Loucy (cell line): ENCODE data around the gene TRAPPC5.

Source experiments
- H2AFZ ChIP-seq: fragments of 200-600 bp; sonication (generic); 2 replicates; pipeline ENCODE4 v1.6.0; 2016; ENCODE audit warnings: antibody characterized with exemption, mild to moderate bottlenecking, low read length, moderate library complexity
- H3F3A ChIP-seq: fragments of 200-600 bp; 2 replicates; pipeline ENCODE4 v1.6.0; 2016; ENCODE audit warnings: antibody characterized with exemption, low read depth, mild to moderate bottlenecking
- H3K27me3 ChIP-seq: fragments of 200-600 bp; sonication (generic); 2 replicates; pipeline ENCODE4 v1.6.1; 2014; ENCODE audit warnings: low read length, mild to moderate bottlenecking; ENCODE audit not compliant: insufficient read depth, poor library complexity, severe bottlenecking
- H3K36me3 ChIP-seq: fragments of 200-600 bp; sonication (generic); 2 replicates; pipeline ENCODE4 v1.6.1; 2016; ENCODE audit warnings: low read length; ENCODE audit not compliant: insufficient read depth
- H3K4me1 ChIP-seq: fragments of 200-600 bp; sonication (generic); 2 replicates; pipeline ENCODE4 v1.5.1; 2014; ENCODE audit warnings: low read length, mild to moderate bottlenecking; ENCODE audit not compliant: insufficient read depth, poor library complexity, severe bottlenecking
- H3K4me2 ChIP-seq: fragments of 200-600 bp; sonication (generic); 2 replicates; pipeline ENCODE4 v1.6.0; 2014; ENCODE audit warnings: antibody characterized with exemption, low read length, low read depth, mild to moderate bottlenecking; ENCODE audit not compliant: poor library complexity, severe bottlenecking
- H3K4me3 ChIP-seq: fragments of 200-600 bp; sonication (generic); 2 replicates; pipeline ENCODE4 v1.5.1; 2014; ENCODE audit warnings: low read length, mild to moderate bottlenecking, mixed read lengths; ENCODE audit not compliant: poor library complexity, severe bottlenecking
- H3K79me2 ChIP-seq: fragments of 200-600 bp; sonication (generic); 2 replicates; pipeline ENCODE4 v1.6.1; 2014; ENCODE audit warnings: low read length; ENCODE audit not compliant: insufficient read depth
- H3K9ac ChIP-seq: fragments of 200-600 bp; sonication (generic); 2 replicates; pipeline ENCODE4 v1.6.0; 2014; ENCODE audit warnings: mild to moderate bottlenecking, low read depth, low read length, moderate library complexity; ENCODE audit not compliant: poor library complexity, severe bottlenecking
- H3K9me2 ChIP-seq: fragments of 200-600 bp; sonication (generic); replicated peaks from 2 replicates; pipeline ENCODE4 v1.6.1; 2016; ENCODE audit warnings: low read depth, low read length, mixed read lengths
- H3K9me3 ChIP-seq: fragments of 200-600 bp; sonication (generic); 2 replicates; pipeline ENCODE4 v1.6.1; 2014; ENCODE audit warnings: mild to moderate bottlenecking, antibody characterized with exemption, low read length, low read depth; ENCODE audit not compliant: insufficient read depth
- H4K20me1 ChIP-seq: fragments of 200-600 bp; sonication (generic); 2 replicates; pipeline ENCODE4 v1.6.0; 2014; ENCODE audit warnings: antibody characterized with exemption, low read length, mild to moderate bottlenecking; ENCODE audit not compliant: insufficient read depth, poor library complexity, severe bottlenecking
- EZH2phosphoT487 ChIP-seq: fragments of 200-600 bp; IDR thresholded peaks from 2 replicates; pipeline ENCODE4 v1.6.1; 2018; ENCODE audit warnings: antibody characterized with exemption, mild to moderate bottlenecking, moderate library complexity, borderline replicate concordance
- TF ChIP-seq, protein P1 (sequence below): fragments of 200-600 bp; sonication (generic); conservative IDR thresholded peaks from 2 replicates; pipeline ENCODE4 v1.5.1; 2014; ENCODE audit warnings: mild to moderate bottlenecking, antibody characterized with exemption, low read length

TRAPPC5 gene

DNA sequence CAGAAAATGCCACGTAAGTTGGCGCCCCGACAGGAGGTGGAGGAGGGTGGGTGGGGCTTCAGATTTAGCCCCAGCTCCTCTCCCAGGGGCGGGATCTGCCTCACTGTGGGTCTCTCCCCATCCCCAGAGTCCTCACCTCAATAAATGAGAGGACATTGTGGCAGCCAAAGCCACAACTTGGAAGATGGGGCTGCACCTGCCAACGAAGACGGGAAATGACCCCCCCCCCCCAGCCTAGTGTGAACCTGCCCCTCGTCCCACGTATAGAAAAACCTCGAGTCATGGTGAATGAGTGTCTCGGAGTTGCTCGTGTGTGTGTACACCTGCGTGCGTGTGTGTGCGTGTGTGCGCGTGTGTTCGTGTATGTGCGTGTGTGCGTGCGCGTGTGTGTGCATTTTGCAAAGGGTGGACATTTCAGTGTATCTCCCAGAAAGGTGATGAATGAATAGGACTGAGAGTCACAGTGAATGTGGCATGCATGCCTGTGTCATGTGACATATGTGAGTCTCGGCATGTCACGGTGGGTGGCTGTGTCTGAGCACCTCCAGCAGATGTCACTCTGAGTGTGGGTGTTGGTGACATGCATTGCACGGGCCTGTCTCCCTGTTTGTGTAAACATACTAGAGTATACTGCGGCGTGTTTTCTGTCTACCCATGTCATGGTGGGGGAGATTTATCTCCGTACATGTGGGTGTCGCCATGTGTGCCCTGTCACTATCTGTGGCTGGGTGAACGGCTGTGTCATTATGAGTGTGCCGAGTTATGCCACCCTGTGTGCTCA, 1.5 kb upstream of the TRAPPC5 start:
- TF ChIP-seq EZH2phosphoT487: no peak
- TF ChIP-seq, protein P1, sequence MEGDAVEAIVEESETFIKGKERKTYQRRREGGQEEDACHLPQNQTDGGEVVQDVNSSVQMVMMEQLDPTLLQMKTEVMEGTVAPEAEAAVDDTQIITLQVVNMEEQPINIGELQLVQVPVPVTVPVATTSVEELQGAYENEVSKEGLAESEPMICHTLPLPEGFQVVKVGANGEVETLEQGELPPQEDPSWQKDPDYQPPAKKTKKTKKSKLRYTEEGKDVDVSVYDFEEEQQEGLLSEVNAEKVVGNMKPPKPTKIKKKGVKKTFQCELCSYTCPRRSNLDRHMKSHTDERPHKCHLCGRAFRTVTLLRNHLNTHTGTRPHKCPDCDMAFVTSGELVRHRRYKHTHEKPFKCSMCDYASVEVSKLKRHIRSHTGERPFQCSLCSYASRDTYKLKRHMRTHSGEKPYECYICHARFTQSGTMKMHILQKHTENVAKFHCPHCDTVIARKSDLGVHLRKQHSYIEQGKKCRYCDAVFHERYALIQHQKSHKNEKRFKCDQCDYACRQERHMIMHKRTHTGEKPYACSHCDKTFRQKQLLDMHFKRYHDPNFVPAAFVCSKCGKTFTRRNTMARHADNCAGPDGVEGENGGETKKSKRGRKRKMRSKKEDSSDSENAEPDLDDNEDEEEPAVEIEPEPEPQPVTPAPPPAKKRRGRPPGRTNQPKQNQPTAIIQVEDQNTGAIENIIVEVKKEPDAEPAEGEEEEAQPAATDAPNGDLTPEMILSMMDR: peak; percentile 61
- no peaks in the 10 kb centered on the region for H3K9me3 ChIP-seq
- no peak overlapping the region for H3K9ac ChIP-seq
- H3K36me3 ChIP-seq: no peaks in the 10 kb centered on the region; the same call in 1 of the 2 replicates
- peak overlapping the region; percentile 23 for H3K4me3 ChIP-seq
- H3K79me2 ChIP-seq: peaks cover 28% of the 10 kb centered on the region
- H3K9me2 ChIP-seq: no peaks in the 10 kb centered on the region
- H3K27me3 ChIP-seq: no peaks in the 10 kb centered on the region
- H3K4me2 ChIP-seq: peak overlapping the region; percentile 37
- no peak overlapping the region for H2AFZ ChIP-seq
- peaks cover 37% of the 10 kb centered on the region for H3K4me1 ChIP-seq
- no peaks in the 10 kb centered on the region for H3F3A ChIP-seq
- peaks cover 17% of the 10 kb centered on the region for H4K20me1 ChIP-seq

DNA sequence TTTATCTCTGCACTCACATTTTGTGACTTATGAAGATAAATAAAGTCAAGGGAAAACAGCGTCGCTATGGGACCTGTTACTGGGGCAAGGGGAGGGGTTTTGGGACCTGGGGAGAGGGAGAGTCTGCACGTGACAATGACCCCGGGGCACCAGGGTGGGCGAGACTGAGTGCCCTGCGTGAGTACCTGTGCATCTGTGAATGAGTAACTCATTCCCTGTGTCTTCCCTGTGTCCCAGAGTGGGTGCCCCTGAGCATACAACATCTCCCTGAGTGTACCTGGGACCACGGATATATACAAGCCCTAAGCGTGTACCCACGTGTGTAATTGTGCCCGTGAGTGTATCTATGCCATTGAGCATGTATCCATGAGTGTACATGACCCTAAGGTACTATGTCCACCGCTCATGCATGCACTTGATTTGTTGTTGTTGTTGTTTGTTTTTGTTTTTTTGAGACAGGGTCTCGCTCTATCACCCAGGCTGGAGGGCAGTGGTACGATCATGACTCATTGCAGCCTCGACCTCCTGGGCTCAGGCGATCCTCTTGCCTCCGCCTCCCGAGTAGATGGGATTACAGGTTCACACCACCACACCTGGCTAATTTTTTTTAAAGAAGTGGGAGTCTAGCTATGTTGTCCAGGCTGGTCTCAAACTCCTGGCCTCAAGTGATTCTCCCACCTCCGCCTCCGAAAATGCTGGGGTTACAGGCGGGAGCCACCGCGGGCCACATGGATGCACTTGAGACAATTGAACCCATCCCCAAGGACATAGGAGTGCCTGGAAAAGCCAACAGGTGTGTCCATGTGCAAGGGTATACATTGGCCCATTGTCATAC, 645 bp upstream of the TRAPPC5 start:
- Histone ChIP-seq H3K27me3 (no peaks in the 10 kb centered on the region), H3K9ac (peak overlapping the region; percentile 92), H3K9me2 (no peaks in the 10 kb centered on the region), H2AFZ (peak overlapping the region; percentile 76), H3K79me2 (peaks cover 28% of the 10 kb centered on the region), H3K9me3 (no peaks in the 10 kb centered on the region), H3K36me3 (no peaks in the 10 kb centered on the region; the same call in 1 of the 2 replicates), H3K4me2 (peak overlapping the region; percentile 56), H4K20me1 (peaks cover 17% of the 10 kb centered on the region), H3F3A (no peaks in the 10 kb centered on the region), H3K4me3 (peak overlapping the region; percentile 95), H3K4me1 (peaks cover 37% of the 10 kb centered on the region)
- no peak for TF ChIP-seq EZH2phosphoT487
- TF ChIP-seq, protein P1: no peak

DNA sequence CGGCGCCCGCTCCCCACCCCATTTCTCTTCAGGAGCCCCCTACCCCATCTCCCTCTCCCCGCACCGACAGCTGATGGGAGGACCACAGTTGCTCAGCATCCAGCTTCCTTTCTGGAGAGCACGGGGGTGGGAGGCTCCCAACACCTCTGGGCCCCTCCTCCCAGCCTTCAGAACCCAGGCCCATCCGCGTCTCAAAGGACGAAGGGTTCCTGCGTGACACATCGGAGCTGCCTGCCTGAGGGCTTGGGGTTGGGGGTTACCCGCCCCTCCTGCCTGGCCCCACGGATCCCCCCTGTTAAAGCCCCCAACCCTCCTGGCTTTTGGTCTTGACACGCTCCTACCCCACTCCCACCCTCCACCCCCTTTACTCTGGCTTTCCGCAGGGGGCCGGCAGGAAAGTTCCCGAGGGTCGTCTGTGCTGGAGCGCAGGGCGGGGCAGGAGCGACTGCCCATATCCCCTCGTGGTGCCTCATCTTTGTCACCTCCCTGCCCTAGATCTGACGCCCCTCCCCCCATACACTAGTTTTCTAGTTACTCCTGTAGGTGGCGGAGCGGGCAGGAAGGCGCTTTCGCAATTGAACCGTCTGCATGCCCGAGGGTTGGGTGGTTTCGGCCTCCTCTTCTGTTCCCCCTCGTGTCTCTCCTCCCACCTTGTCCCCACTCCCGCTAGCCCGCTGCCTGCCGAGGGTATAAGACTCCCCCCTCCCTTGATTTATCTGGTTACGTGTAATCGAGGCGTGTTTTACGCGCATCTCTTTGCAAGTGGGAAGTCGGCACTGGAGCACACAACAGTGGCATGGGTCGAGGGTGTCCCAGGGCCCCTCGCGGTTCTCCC, 924 bp downstream of the TRAPPC5 start:
- peak overlapping the region; percentile 92 for H3K9ac ChIP-seq
- H3K27me3 ChIP-seq: no peaks in the 10 kb centered on the region
- peaks cover 28% of the 10 kb centered on the region for H3K79me2 ChIP-seq
- H4K20me1 ChIP-seq: peaks cover 17% of the 10 kb centered on the region
- TF ChIP-seq, protein P1: peak; percentile 66
- TF ChIP-seq EZH2phosphoT487: no peak
- no peaks in the 10 kb centered on the region for H3F3A ChIP-seq
- H3K4me1 ChIP-seq: peaks cover 34% of the 10 kb centered on the region
- H3K4me2 ChIP-seq: peak overlapping the region; percentile 89
- H3K9me3 ChIP-seq: no peaks in the 10 kb centered on the region
- no peaks in the 10 kb centered on the region for H3K9me2 ChIP-seq
- peak overlapping the region; percentile 57; the same call in 1 of the 2 replicates for H2AFZ ChIP-seq
- no peaks in the 10 kb centered on the region; the same call in 1 of the 2 replicates for H3K36me3 ChIP-seq
- H3K4me3 ChIP-seq: peak overlapping the region; percentile 95
